Keratinocyte (primary cell): Measurements from ENCODE around the gene ACTL7B. TPM values are rescaled to one million over a fixed set of nuclear protein-coding genes. Genes with fewer than 3 reads are reported as not detected.

ENCODE experiments used
- DNase-seq: peaks from one replicate; pipeline ENCODE4 v3.0.0-alpha.2; 2011; ENCODE audit warnings: low read depth, missing footprints, low spot score
- FAIRE-seq: peaks from 2 replicates; lab custom pipeline; 2011; peaks lifted over from hg19 to GRCh38; lab: Jason Lieb, UNC
- H2AFZ ChIP-seq: 2 replicates; pipeline ENCODE4 v1.6.0; 2012; ENCODE audit warnings: low read length, control low read depth, inconsistent platforms; ENCODE audit not compliant: control insufficient read depth
- H3K27ac ChIP-seq: 2 replicates; pipeline ENCODE4 v1.5.1; 2011; ENCODE audit warnings: low read length; ENCODE audit not compliant: control insufficient read depth, insufficient read depth
- H3K27me3 ChIP-seq: 3 replicates; pipeline ENCODE4 v1.6.0; 2011; ENCODE audit warnings: low read length; ENCODE audit not compliant: control insufficient read depth, insufficient read depth; ENCODE audit errors: extremely low read depth
- H3K36me3 ChIP-seq, 2 experiments: 2 replicates in 1 of 2; 3 replicates in 1 of 2; pipeline ENCODE4 v1.5.1; 2011; ENCODE audit warnings: low read length in 2 of 2, mild to moderate bottlenecking in 1 of 2; ENCODE audit not compliant: control insufficient read depth in 2 of 2, insufficient read depth in 2 of 2; ENCODE audit errors: extremely low read depth in 1 of 2
- H3K4me1 ChIP-seq: 3 replicates; pipeline ENCODE4 v1.5.1; 2011; ENCODE audit warnings: low read length; ENCODE audit not compliant: control insufficient read depth, insufficient read depth; ENCODE audit errors: extremely low read depth
- H3K4me2 ChIP-seq: 3 replicates; pipeline ENCODE4 v1.6.0; 2011; ENCODE audit warnings: low read depth, low read length; ENCODE audit not compliant: control insufficient read depth, insufficient read depth; ENCODE audit errors: extremely low read depth
- H3K4me3 ChIP-seq, 3 experiments: fragments of 200-600 bp in 1 of 3; sonication (generic) in 1 of 3; 2 replicates in 2 of 3; 3 replicates in 1 of 3; pipeline ENCODE4 v1.5.1; 2011 to 2016; ENCODE audit warnings: low read length in 3 of 3, mild to moderate bottlenecking in 3 of 3, control low read depth in 2 of 3, inconsistent platforms in 1 of 3, low read depth in 1 of 3, mixed read lengths in 1 of 3, mixed run types in 1 of 3, moderate library complexity in 1 of 3; ENCODE audit not compliant: control insufficient read depth in 2 of 3, insufficient read depth in 2 of 3; ENCODE audit errors: extremely low read depth in 1 of 3
- H3K79me2 ChIP-seq: 2 replicates; pipeline ENCODE4 v1.6.0; 2012; ENCODE audit warnings: low read length; ENCODE audit not compliant: control insufficient read depth, insufficient read depth
- H3K9ac ChIP-seq: 3 replicates; pipeline ENCODE4 v1.6.0; 2011; ENCODE audit warnings: low read length; ENCODE audit not compliant: control insufficient read depth, insufficient read depth; ENCODE audit errors: extremely low read depth
- H3K9me1 ChIP-seq: 3 replicates; pipeline ENCODE4 v1.6.0; 2011; ENCODE audit warnings: low read length; ENCODE audit not compliant: control insufficient read depth, insufficient read depth; ENCODE audit errors: extremely low read depth
- H3K9me3 ChIP-seq: 2 replicates; pipeline ENCODE4 v1.5.1; 2012; ENCODE audit warnings: low read depth, low read length; ENCODE audit not compliant: control insufficient read depth
- H4K20me1 ChIP-seq: 3 replicates; pipeline ENCODE4 v1.6.0; 2011; ENCODE audit warnings: low read length; ENCODE audit not compliant: control insufficient read depth, insufficient read depth; ENCODE audit errors: extremely low read depth
- EZH2 ChIP-seq: IDR thresholded peaks from one replicate; pipeline ENCODE4 v1.6.1; 2012; ENCODE audit warnings: inconsistent platforms, mild to moderate bottlenecking, low read length, moderate library complexity
- dilution Hi-C: fragments of 300-500 bp; cut with MboI; formaldehyde crosslinking; loops from one replicate; pipeline ENCODE4 v1.7.0; 2020; ENCODE audit warnings: low sequenced_read_pairs; ENCODE audit not compliant: extremely low pct_ligation_motif_present
- polyA plus RNA-seq, 5 experiments: library from polyadenylated mRNA; depleted of rRNA in 3 of 5; stranded (reverse) in 3 of 5; stranded (forward) in 1 of 5; unstranded in 1 of 5; fragments of >200 nt; gene quantifications; 1 replicate in 1 of 5; 2 replicates in 3 of 5; 3 replicates in 1 of 5; pipeline versions ENCODE4 v1.2.1 to v1.2.3, GENCODE V29; 2011 to 2012; ENCODE audit warnings: missing spikeins in 2 of 5, low read depth in 1 of 5, low replicate concordance in 1 of 5
- TF ChIP-seq, protein P1 (sequence below), 3 experiments: IDR thresholded peaks in 1 of 3; conservative IDR thresholded peaks in 1 of 3; optimal IDR thresholded peaks in 1 of 3; 2 replicates in 2 of 3; 3 replicates in 1 of 3; pipeline versions ENCODE3 to v1.5.1; 2011; ENCODE audit warnings: low read length in 3 of 3, mild to moderate bottlenecking in 3 of 3, moderate library complexity in 2 of 3, control low read depth in 1 of 3, inconsistent platforms in 1 of 3; ENCODE audit not compliant: insufficient read depth in 2 of 3; ENCODE audit errors: extremely low read depth in 1 of 3

ACTL7B gene
- polyA plus RNA-seq, 1 donor (not counting 4 experiments of a cell fraction or from before 2014, with no cell fraction given), result not detected

GRCh38 chr9:108876425-108876824 is 20.6 kb upstream of the ACTL7B start:
- Histone ChIP-seq H3K4me1 (no peaks in the 10 kb centered on the region), H3K27me3 (no peaks in the 10 kb centered on the region), H3K4me2 (no peak overlapping the region), H3K4me3 (no peak overlapping the region), H3K9me1 (no peaks in the 10 kb centered on the region), H4K20me1 (no peaks in the 10 kb centered on the region), H3K9me3 (no peaks in the 10 kb centered on the region), H3K9ac (no peak overlapping the region), H3K27ac (no peak overlapping the region), H2AFZ (no peak overlapping the region), H3K79me2 (no peaks in the 10 kb centered on the region), H3K36me3 (peaks cover 20 to 35% of the 10 kb centered on the region in 2 experiments)
- DNase-seq (no peak), FAIRE-seq (no peak)
- TF ChIP-seq, protein P1, sequence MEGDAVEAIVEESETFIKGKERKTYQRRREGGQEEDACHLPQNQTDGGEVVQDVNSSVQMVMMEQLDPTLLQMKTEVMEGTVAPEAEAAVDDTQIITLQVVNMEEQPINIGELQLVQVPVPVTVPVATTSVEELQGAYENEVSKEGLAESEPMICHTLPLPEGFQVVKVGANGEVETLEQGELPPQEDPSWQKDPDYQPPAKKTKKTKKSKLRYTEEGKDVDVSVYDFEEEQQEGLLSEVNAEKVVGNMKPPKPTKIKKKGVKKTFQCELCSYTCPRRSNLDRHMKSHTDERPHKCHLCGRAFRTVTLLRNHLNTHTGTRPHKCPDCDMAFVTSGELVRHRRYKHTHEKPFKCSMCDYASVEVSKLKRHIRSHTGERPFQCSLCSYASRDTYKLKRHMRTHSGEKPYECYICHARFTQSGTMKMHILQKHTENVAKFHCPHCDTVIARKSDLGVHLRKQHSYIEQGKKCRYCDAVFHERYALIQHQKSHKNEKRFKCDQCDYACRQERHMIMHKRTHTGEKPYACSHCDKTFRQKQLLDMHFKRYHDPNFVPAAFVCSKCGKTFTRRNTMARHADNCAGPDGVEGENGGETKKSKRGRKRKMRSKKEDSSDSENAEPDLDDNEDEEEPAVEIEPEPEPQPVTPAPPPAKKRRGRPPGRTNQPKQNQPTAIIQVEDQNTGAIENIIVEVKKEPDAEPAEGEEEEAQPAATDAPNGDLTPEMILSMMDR (optimal IDR thresholded peaks at IDR 0.05 in 1 of 3, IDR thresholded peaks at IDR 0.05 in 1 of 3, conservative IDR thresholded peaks at IDR 0.05 in 1 of 3; ENCODE audit: extremely low read depth in 1 of 3, insufficient read depth in 2 of 3, low read length in 3 of 3), result no peak
- no peak for TF ChIP-seq EZH2
- dilution Hi-C loops, result no loop called here

DNA sequence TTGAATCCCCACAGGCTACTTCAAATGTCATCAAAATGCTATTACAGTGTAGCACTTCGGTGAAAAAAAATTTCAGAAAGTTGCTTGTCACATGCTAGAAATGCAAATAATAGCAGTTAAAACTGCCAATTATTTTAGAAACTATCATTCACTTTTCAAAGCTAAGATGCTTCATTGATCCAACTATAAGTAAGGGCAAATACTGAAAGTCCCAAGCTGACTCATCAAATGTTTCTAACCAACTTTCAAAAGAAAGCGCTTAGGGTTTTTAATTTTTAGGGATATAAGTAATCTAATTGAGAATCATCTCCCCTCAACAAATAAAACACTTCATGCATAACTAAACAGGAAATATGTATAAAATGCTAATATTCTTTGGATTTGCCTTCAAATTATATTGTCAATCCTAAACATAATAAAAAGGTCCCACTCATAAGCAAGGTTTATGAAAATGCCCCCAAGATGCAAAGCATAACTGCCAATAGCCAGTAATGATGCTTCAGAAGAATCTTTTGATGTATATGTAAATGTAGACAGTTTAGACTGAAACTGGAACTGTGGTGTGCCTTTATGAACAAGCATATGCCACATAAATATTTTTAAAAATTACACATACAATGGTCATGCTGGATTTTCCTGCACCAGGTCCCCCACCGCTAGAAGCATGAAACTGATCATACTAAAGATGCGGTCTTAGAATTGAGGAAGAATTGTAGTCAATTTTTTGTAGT is 18.4 kb upstream of the ACTL7B start:
- FAIRE-seq (no peak), DNase-seq (no peak)

More for the DNA sequence above, 18.4 kb upstream of the ACTL7B start:
- no peaks in the 10 kb centered on the region for H3K27me3 ChIP-seq
- no peak overlapping the region for H3K4me3 ChIP-seq
- peaks cover 6% of the 10 kb centered on the region for H3K4me1 ChIP-seq
- H3K9me1 ChIP-seq, result no peaks in the 10 kb centered on the region
- no peak overlapping the region for H3K27ac ChIP-seq
- H3K4me2 ChIP-seq, result no peak overlapping the region
- H2AFZ ChIP-seq, result no peak overlapping the region
- H3K9ac ChIP-seq, result no peak overlapping the region
- no peaks in the 10 kb centered on the region for H3K79me2 ChIP-seq
- no peak for TF ChIP-seq EZH2
- TF ChIP-seq, protein P1 (optimal IDR thresholded peaks at IDR 0.05 in 1 of 3, IDR thresholded peaks at IDR 0.05 in 1 of 3, conservative IDR thresholded peaks at IDR 0.05 in 1 of 3; ENCODE audit: extremely low read depth in 1 of 3, insufficient read depth in 2 of 3, low read length in 3 of 3), result no peak
- no peaks in the 10 kb centered on the region for H4K20me1 ChIP-seq
- no peaks in the 10 kb centered on the region for H3K9me3 ChIP-seq
- H3K36me3 ChIP-seq, result peaks cover 17 to 30% of the 10 kb centered on the region in 2 experiments
- dilution Hi-C loops, result no loop called here
